ENCODE data around the gene P2RX2.

DNA sequence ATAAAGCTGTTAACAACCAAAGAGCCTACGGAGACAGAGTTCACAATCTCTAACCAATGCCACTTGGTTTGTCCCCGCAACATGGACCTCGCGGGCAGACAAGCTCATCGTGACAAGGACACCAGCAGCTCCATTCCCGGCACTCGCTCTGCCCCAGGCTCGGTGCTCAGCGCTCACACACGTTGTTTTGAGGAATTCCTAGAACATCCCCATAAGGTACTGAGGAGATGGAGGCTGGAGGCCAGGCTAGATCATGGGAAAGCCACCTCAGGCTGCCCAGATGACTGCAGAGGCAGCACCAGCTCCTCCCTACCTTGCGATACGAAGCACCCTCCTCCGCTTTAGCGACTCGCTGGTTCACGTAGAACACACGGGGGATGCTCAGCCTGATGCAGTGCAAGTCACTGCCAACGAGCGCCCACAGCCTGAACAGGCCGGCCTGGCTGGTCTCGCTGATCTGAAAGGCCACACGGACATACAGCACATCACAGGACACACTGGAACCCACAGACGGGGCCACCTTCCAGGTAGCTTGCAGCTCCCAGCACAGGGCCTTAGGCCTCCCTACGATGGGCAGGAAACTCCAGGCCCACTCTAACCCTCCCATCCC is 30.1 kb downstream of the P2RX2 start:
- TF ChIP-seq CTCF (IDR thresholded peaks at IDR 0.05) = no peak
- TF ChIP-seq EP300 (IDR thresholded peaks at IDR 0.05) = no peak
- TF ChIP-seq POLR2A (IDR thresholded peaks at IDR 0.05) = no peak
